Hematopoietic multipotent progenitor cell treated with erythropoietin and hydrocortisone succinate and interleukin-3 and kit ligand, for 15 days (in vitro differentiated cells): ENCODE measurements around the gene FOXC1.

ENCODE experiments used
- DNase-seq: peaks from one replicate; pipeline ENCODE4 v3.0.0-alpha.2; 2015; ENCODE audit warnings: low spot score

FOXC1 gene

GRCh38 chr6:1612299-1612973 is 2.7 kb downstream of the FOXC1 start:
- DNase-seq, result no peak

- DNase-seq, result no peak
These were observed 3.2 kb downstream of the FOXC1 start for GRCh38 chr6:1612974-1613306.

GRCh38 chr6:1613346-1613687 is 3.6 kb downstream of the FOXC1 start:
- no peak for DNase-seq

GRCh38 chr6:1613688-1614447 is 4.2 kb downstream of the FOXC1 start:
- DNase-seq, result no peak

- DNase-seq, result no peak
These were observed 4.9 kb downstream of the FOXC1 start for GRCh38 chr6:1614448-1615150.

- no peak for DNase-seq
These were observed 5.6 kb downstream of the FOXC1 start for GRCh38 chr6:1615151-1615852.

GRCh38 chr6:1615853-1616420 is 6.2 kb downstream of the FOXC1 start:
- DNase-seq, result no peak

GRCh38 chr6:1616701-1617463 is 7.2 kb downstream of the FOXC1 start:
- DNase-seq, result no peak

GRCh38 chr6:1617466-1618310 is 8.0 kb downstream of the FOXC1 start:
- DNase-seq, result no peak

GRCh38 chr6:1618311-1619097 is 8.8 kb downstream of the FOXC1 start:
- no peak for DNase-seq

- no peak for DNase-seq
These were observed 9.5 kb downstream of the FOXC1 start for GRCh38 chr6:1619098-1619672.

- DNase-seq, result no peak
These were observed 10.2 kb downstream of the FOXC1 start for GRCh38 chr6:1619673-1620503.

- no peak for DNase-seq
These were observed 10.9 kb downstream of the FOXC1 start for GRCh38 chr6:1620504-1621069.

GRCh38 chr6:1621070-1621701 is 11.5 kb downstream of the FOXC1 start:
- no peak for DNase-seq

- no peak for DNase-seq
These were observed 12.6 kb downstream of the FOXC1 start for GRCh38 chr6:1622220-1622850.

- no peak for DNase-seq
These were observed 13.4 kb downstream of the FOXC1 start for GRCh38 chr6:1622851-1623768.
